HPDE6-E6E7 (cell line): ENCODE data around the gene SLC35B2.
A peak's percentile ranks its signal among the peaks of the same experiment; 100 is the strongest.
"Not testable (repeated sequence)": the region's sequence is repeated elsewhere in the genome, so short reads cannot be mapped to it uniquely, and the experiment has no call there.

Experiments used
- DNase-seq: peaks from one replicate; pipeline ENCODE4 v3.0.0; 2011; ENCODE audit warnings: missing footprints; ENCODE audit errors: extremely low spot score

Gene SLC35B2

DNA sequence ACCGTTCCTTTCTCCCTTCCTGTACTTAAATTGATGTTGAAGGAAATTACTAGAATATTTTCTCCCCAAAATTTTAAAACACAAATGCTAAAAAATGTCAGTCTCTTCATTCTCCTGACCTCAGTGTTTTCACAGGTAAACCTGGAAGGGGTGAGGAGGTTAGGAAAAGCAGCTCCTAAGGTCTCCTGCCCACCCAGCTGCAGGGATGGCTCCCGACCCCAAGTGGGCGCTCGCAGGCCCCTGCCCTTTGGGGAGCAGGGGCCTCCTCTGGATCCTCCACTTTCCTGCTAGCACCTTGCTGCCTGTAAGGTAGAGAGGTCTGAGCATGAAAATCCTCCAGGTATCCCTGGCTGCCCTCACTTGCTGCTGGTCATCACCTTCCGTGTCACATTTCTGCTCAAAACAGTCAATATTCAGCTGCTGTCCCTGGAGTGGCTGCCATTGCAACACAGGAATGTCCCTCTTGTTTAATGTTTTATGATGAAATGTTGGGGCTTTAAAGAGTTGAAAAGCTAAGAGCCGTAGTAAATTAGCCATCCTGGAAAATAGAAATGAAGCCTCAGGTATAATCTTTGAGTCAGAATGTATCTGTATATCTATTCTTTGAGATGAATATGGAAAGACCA is 21.3 kb downstream of the SLC35B2 start:
- DNase-seq, result no peak

DNA sequence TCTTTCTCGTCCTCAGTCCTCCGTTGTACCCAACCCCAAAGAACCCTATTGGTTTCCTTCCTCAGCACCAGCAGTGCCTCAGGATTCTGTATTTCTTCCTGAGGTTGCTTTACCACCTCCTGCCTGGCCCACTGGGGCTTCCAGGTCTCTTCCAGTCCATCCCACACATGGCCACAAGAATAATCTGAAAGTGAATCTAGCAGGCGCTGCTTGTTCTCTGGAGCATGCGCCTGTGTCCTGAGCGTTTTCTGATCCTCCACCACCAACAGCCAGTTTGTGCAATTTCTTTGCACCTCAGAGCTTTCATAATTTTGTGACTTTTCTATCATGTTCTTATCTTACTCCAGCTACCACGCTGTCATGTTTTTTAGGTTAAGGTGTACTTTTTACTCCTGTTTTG is 22.1 kb downstream of the SLC35B2 start:
- DNase-seq, result no peak

DNA sequence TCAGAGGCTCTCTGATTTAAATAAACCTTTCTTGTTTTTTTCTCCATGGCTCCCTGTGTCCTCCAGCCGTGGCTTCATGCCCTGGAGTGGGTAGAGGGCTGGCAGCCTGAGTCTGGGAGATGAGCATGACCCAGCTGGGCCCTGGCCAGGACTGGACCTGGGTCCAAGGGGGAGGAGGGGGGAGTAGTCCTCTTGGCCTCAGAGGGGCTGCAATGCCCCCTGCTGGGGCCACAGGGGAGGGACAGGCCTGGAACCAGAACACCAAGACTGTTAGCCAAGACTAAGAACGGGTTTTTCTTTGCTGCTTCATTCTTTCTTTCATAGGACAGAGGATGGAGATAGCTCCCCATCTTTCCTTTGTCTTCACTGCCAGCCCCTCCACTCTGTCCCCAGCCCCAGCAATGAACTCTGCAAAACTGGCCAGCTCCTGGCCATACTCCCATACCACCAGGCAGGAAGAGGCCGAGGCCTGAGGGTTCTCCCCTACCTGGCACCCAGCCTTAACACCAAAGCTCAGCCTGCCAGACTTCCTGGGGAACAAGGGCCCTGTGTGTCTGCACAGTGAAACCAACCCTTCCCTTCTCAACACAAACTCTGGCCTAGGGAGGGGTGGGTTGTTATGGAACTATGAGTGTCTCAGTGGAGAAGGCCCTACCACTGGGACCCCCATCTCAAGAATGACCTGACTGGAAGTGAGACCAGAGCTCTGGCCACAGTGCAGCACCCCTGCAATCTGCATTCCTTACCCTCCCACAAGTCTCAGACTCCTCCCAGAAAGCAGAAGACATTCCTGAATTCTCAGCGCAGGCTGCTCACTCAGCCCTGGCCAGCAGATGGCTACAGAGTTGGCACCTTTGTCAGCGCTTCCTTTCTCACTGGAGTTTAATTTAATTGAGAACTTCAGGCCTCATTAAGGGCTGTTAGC is 23.0 kb downstream of the SLC35B2 start:
- no peak for DNase-seq

DNA sequence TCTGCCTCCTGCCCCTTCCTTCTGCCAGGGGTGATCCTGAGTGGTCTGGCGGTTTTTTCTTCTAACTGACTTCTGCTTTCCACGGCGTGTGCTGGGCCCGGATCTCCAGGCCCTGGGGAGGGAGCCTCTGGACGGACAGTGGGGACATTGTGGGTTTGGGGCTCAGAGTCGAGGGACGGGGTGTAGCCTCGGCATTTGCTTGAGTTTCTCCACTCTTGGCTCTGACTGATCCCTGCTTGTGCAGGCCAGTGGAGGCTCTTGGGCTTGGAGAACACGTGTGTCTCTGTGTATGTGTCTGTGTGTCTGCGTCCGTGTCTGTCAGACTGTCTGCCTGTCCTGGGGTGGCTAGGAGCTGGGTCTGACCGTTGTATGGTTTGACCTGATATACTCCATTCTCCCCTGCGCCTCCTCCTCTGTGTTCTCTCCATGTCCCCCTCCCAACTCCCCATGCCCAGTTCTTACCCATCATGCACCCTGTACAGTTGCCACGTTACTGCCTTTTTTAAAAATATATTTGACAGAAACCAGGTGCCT is 23.7 kb downstream of the SLC35B2 start:
- DNase-seq, result no peak

DNA sequence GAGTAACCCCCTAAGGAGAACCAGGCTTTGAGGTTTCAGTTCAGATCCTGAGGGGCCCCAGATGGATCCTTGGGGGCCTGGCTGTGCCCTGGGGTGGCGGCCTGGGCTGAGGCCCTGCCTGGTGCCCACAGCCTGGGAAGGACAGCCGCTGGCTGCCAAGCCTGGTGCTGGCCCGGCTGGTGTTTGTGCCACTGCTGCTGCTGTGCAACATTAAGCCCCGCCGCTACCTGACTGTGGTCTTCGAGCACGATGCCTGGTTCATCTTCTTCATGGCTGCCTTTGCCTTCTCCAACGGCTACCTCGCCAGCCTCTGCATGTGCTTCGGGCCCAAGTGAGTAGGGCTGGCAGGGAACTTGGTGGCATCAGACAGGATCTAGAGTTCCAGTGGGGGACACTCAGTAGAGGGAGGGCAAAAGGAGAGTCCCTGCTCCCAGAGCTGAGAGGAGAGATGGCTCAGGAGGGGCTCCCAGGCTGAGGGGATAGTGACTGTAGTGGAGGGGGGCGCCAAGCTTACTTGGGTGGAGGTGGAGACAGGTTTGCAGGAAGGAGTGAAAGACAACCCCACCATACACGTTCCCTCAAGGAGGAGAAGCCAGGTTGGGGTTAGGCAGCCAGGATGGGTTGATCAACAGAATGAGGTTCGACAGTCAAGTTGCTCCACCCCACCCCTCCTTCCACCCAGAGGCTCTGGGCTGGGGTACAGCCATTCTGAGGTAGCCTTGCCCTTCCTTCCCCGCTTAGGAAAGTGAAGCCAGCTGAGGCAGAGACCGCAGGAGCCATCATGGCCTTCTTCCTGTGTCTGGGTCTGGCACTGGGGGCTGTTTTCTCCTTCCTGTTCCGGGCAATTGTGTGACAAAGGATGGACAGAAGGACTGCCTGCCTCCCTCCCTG is 24.4 kb downstream of the SLC35B2 start:
- DNase-seq, result no peak

DNA sequence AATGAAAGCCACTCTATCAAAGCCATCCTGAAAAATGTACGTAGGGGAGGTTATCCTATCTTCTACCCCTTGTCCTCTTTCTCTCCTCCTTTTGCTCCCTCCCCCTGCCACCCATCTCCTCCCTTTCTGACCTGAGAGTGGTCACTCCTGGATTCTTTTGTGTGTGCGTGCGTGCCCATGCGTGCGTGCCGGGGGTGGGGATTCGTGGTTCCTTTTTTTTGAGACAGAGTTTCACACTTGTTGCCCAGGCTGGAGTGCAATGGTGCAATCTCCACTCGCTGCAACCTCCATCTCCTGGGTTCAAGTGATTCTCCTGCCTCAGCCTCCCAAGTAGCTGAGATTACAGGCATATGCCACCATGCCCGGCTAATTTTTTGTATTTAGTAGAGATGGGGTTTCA is 25.9 kb downstream of the SLC35B2 start:
- not testable (repeated sequence) for DNase-seq

DNA sequence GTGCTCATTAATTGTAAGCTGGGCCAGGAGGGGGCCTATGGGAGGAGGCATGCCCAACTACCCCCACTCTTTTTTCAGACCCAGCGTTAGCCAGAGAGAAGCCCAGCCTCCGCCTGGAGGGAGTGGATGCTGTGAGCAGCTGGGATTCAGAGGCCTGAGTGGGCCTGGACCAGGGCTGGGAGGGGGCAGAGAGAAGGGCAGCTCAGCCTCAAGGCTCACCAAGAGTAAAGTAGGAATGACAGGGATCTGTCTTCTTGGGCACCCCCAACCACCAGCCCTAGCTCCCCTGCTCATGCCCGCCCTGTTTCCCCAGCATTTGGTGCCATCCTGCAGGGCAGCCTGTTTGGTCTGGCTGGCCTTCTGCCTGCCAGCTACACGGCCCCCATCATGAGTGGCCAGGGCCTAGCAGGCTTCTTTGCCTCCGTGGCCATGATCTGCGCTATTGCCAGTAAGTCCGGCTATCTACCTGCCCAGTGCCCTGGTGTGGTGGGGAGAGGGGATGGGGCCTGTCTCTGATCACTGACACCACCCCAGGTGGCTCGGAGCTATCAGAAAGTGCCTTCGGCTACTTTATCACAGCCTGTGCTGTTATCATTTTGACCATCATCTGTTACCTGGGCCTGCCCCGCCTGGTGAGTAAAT is 27.2 kb downstream of the SLC35B2 start:
- no peak for DNase-seq

DNA sequence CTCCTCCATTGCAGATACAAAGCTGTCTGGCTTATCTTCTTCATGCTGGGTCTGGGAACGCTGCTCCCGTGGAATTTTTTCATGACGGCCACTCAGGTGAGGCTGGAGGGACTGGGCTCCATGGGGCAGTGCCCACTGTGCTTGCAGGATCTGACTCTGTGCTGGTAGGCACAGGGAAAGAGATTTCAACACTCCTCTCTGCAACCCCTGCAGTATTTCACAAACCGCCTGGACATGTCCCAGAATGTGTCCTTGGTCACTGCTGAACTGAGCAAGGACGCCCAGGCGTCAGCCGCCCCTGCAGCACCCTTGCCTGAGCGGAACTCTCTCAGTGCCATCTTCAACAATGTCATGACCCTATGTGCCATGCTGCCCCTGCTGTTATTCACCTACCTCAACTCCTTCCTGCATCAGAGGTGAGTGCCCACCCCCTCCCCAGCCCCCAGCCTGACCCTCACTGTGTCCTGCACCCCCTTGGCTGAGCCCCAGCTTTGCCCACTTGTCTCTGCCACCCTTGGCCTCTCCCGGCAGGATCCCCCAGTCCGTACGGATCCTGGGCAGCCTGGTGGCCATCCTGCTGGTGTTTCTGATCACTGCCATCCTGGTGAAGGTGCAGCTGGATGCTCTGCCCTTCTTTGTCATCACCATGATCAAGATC is 27.8 kb downstream of the SLC35B2 start:
- DNase-seq, result no peak

DNA sequence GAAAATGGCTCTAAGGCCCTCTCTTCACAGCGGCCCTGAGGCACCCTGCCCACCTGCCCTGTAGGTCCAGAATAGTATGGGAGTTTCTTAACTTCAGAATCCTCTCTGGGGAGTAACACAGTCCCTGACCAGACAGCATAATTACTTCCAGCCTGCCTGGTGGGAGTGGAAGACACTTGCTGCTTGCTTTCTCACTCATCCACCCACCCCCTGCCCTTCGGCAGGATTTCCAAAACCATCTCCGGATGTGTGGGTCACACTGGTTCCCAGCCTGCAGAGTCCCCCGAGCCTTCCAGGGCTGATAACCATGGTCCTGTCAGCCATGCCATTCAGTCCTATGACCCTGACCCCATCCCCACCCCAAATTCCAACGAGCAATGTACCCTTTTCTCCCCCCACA is 28.5 kb downstream of the SLC35B2 start:
- no peak for DNase-seq

DNA sequence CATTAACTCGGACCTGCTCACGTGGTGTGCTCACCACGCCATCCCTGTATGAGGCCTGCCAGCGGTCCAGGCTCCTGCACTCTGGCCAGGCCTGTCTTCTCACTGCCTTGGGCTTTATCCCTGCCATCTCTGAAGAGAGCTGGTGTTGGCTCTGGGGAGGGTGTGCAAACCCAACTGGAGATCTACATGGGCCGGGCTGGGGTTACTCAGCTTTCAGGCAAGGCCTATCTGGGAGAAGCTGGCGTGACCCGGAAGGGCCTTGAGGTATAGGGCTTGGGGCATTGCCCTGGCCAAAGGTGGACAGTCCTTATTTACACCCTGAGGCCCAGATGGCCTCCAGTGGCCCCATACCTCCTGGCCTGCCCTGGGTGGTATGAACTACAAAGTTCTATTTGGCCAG is 28.9 kb downstream of the SLC35B2 start:
- no peak for DNase-seq

DNA sequence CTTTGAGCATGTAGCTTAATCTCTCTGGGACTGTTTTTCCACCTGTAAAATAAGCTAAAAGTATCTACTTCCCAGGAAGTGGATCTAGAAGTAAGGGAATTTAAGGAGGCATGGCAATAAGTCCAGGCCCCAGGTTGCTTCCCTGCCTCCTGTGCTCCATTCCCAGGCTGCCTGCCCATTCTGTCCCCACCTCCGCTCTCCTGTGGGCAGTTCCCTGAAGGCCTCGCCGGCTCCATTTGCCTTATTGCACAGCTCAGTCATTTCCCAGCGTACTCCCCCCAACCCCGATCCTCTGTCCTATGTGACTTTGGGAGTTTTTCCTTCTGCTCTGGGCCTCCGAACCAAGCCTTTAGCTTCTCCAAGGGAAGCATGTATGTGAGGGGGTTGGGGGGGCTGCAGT is 29.3 kb downstream of the SLC35B2 start:
- no peak for DNase-seq

DNA sequence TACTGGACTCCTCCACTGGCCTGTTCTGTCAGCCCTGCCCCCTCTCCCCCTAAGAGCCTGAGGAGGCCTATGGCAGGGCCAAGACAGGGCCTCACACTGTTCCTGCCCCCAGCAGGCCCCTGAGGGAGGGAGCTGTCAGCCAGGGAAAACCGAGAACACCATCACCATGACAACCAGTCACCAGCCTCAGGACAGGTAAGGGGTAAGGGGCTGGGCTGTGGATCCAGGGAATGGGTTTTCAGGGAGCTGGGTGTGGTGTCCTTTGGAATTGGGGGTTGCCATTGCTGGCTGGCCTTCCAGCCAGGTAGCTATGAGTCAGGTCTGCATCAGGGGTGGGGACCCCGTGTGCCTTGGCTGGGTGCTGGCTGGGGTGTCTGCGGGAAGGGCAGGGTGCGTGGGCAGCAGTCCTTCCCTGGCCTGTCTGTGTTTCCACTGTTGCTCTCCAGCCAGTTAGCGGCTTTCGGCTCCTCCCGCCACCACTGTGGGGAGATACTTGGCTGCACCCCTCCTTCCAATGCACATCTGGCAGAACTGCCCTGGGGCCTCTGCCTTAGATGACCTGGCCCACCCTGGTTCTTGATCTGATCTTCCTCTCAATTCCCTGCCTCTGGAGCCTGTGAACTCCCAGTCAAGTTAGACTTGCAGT is 30.1 kb downstream of the SLC35B2 start:
- no peak for DNase-seq

DNA sequence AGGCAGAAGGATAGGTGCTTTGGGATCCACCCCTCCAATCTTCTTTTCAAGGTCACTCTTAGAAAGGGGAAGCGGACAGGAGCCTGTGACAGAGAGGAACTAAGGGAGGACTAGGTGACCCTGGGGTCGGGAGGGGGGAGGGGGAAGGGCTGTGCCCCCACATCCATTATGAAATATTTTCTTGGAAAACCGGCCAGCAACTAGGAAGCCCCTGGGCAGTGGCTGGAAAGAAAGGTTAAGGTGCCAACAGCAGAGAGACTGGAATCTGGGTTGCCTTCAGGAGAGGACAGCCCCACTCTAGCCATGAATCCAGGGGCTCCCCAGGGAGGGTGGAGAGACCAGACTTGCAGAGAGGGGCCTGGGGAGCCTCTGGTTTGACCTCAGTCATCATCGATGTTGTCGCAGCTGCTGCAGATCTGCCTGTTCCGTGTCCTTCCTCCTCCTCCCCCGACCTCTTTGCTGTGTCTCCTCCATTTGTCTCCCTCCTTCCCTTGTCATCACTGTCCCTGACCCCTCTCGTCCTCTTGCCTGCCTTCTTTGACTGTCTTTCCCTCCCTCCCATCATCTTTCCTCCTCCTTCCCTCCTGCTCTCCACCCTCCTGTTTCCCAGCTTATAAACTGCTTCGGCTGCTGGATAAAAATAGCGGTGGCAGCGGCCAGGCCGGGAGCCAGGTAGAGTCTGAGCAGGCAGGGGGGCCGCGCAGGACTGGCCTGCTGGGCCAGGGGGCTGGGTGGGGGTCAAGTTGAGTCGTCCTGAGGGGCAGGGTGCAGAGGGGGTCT is 30.8 kb downstream of the SLC35B2 start:
- no peak for DNase-seq

DNA sequence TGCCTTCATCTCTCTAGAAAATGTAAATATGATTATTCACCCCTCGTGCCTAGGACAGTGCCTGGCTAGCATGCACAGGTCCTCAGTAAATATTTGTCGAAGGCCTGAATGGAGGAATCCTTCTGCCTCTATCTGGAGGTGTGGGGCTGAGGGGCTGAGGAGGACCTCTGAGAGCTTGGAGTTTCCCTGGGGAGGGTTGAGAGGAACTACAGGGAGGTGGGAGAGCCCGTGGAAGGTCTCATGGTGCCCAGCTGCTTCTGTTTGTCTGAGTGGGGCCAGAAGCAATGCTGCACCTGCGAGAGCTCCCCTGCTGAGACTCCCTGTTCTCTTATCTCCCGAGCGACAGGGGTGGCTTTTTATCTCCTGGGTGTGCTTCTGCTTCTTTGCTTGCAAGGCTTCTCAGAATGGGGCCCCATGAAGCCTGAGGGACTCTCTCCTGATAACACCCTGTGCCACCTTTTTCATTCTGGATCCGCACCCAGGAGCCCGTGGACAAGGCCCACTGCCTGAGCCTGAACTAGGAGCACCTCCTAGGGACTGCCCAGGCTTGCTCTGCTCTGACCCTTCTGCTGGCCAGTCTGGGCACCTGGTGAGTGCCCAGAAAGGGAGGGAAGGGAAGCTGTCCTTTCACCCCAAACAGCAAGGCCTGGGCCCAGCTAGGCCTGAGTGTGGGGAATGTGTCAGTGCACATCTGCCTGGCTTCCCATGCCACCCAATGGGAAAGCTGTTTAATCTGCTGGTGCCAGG is 31.6 kb downstream of the SLC35B2 start:
- no peak for DNase-seq

DNA sequence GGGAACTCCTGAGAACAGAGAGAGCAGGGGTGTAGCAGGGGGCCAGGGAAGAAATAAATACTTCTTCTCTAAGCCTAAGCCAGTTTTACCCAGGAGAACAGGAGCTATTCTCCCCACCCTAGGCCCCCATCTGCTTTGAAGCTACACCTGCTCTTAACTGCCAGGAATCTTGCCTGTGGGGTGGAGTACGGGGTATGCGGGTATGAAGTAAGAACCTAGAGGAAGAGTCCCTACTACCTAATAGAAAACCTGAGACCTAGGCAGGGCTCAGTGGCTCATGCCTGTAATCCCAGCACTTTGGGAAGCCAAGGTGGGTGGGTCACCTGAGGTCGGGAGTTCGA is 32.4 kb downstream of the SLC35B2 start:
- no peak for DNase-seq

DNA sequence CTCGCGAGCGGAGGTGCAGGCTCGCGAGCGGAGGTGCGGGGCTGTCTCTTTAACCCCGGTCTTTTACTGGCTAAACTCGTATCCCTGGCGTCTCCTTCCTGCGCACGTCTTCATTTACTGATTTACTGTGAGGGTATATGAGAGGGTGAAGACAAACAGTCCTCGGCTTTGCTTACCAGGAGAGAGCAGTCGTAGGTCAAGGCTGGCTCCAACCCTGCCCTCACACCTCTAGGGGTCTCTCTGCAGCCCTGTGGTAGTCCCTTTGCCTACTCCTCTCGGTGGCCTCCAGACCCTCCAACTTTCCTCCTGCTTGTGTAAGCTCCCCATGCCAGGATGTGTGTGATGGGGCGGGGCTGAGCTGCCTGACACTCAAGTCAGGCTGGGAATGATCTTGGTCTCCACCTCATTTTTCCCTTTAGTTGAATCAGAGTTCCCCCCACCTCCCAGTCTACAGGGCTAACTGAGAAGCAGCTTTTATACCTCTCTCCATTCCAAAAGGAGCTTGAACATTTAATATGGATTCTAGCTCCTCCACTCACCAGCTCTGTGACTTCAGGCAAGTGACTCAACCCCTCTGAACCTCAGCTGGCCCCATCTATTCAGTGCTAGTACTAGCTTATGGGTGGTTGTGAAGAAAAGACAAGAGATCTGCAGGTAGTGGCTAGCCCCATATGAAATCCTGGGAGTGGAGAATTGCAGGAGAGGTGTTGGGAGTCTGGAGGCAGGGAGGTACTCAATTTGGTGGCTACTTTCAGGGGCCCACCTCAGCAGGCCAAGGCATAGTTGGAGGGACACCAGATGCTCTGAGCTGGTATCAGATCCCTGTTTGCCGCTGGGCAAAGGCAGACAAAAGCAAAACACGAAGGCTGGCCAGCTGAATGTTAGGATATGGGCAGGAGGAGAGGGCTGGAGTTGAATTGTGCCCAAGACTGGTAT is 33.0 kb downstream of the SLC35B2 start:
- no peak for DNase-seq

DNA sequence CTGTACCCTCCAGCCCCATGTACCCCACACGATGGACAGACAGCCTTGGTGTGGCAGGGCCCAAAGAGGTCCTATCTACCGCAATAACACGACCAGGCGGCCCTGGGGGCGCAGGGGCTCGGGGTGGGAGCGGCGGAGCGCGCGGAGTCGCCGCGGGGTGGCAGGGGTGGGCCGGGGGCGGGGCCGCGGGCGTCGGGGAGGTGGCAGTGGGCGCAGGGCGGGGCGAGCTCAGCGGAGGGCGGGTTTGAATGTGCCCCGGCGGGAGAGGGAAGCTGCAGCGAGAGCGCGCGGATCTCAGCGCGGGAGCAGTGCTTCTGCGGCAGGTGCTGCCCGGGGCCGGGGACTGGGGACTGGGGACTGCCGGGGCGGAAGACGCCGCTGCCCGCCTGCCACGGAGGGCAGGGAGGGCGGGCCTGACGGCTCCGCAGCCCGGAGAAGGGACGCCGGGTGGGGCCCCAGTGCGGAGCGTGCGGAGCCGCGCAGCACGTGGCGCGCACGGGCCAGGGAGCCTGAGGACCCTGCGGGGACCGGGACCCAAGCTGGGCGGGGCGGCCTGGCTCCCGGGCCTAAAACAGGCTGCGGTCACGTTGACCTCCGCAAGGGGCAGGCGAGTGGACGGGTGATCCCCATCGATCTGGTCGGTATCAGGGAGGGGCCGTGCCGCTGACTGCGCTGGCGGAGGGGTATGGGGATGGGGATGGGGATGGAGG is 33.9 kb downstream of the SLC35B2 start, which contains the start of gene SLC29A1:
Gene SLC29A1 (plus strand): TSS at position 277 of the 710 bp plus-strand sequence. CDS start 3,719 bp downstream, outside the sequence.
- peak; percentile 81 for DNase-seq
